IMR-90 (cell line): ENCODE data around the gene CSNK2A1. TPM values are rescaled to one million over a fixed set of nuclear protein-coding genes. Genes with fewer than 3 reads are reported as not detected.
A peak's percentile ranks its signal among the peaks of the same experiment; 100 is the strongest.

Experiments used
- ATAC-seq: fragments of 200-7000 bp; cut with Tn5 transposase; 2 replicates; pipeline ENCODE4 v1.9.1; 2020; ENCODE audit warnings: low read depth, mild to moderate bottlenecking, moderate library complexity
- BruUV-seq: library from RNA; stranded (reverse); fragments of 400-500 nt; replicated peaks from 2 replicates; lab custom pipeline; 2021; lab: Mats Ljungman, UMichigan
- CTCF ChIA-PET: fragments of 300-600 bp; formaldehyde crosslinking; extraction: SDS; loops from one replicate; lab custom pipeline; 2021; ENCODE audit warnings: antibody characterized with exemption; lab: Yijun Ruan, JAX
- POLR2A ChIA-PET: fragments of 300-600 bp; sonication (Branson Sonifier 250); formaldehyde crosslinking; loops from one replicate; lab custom pipeline; 2022; ENCODE audit warnings: antibody characterized with exemption; ENCODE audit not compliant: unreplicated experiment; lab: Charles Lee
- DNase-seq: peaks from one replicate; pipeline ENCODE4 v3.0.0; 2013
- H2AFZ ChIP-seq: replicated peaks from 2 replicates; pipeline ENCODE3; 2013; ENCODE audit warnings: low read length, mild to moderate bottlenecking; ENCODE audit not compliant: poor library complexity
- H2AK5ac ChIP-seq: 2 replicates; pipeline ENCODE4 v1.6.1; 2013; ENCODE audit warnings: low read depth, low read length, inconsistent platforms
- H2AK9ac ChIP-seq: replicated peaks from 2 replicates; pipeline ENCODE3; 2013; ENCODE audit warnings: mild to moderate bottlenecking, low read depth, low read length, moderate library complexity; ENCODE audit not compliant: poor library complexity
- H2BK120ac ChIP-seq: 2 replicates; pipeline ENCODE4 v1.6.1; 2013; ENCODE audit warnings: low read depth, low read length, inconsistent platforms
- H2BK15ac ChIP-seq: 3 replicates; pipeline ENCODE4 v1.6.1; 2013; ENCODE audit warnings: low read depth, low read length, inconsistent platforms
- H2BK20ac ChIP-seq: 2 replicates; pipeline ENCODE4 v1.6.1; 2013; ENCODE audit warnings: low read depth, mild to moderate bottlenecking, inconsistent platforms, low read length, moderate library complexity
- H2BK5ac ChIP-seq: 2 replicates; pipeline ENCODE4 v1.6.1; 2013; ENCODE audit warnings: mild to moderate bottlenecking, low read depth, low read length, inconsistent platforms; ENCODE audit not compliant: poor library complexity, severe bottlenecking
- H3K14ac ChIP-seq: replicated peaks from 2 replicates; pipeline ENCODE4 v1.6.1; 2013; ENCODE audit warnings: low read depth, low read length, inconsistent platforms
- H3K18ac ChIP-seq: 2 replicates; pipeline ENCODE4 v1.6.1; 2013; ENCODE audit warnings: low read depth, low read length, control low read depth
- H3K23ac ChIP-seq: 2 replicates; pipeline ENCODE4 v1.6.1; 2013; ENCODE audit warnings: low read depth, low read length, inconsistent platforms
- H3K27ac ChIP-seq: 2 replicates; pipeline ENCODE4 v1.5.1; 2013; ENCODE audit warnings: mild to moderate bottlenecking, control low read depth, low read length; ENCODE audit not compliant: insufficient read depth
- H3K27me3 ChIP-seq: 2 replicates; pipeline ENCODE4 v1.6.1; 2013; ENCODE audit warnings: low read length; ENCODE audit not compliant: control insufficient read depth, insufficient read depth
- H3K36me3 ChIP-seq: 2 replicates; pipeline ENCODE4 v1.6.1; 2013; ENCODE audit warnings: low read length, mixed read lengths; ENCODE audit not compliant: control insufficient read depth, insufficient read depth
- H3K4ac ChIP-seq: 2 replicates; pipeline ENCODE4 v1.6.1; 2013; ENCODE audit warnings: low read depth, low read length, inconsistent platforms
- H3K4me1 ChIP-seq: 2 replicates; pipeline ENCODE4 v1.6.1; 2013; ENCODE audit warnings: low read length, mixed read lengths; ENCODE audit not compliant: control insufficient read depth, insufficient read depth
- H3K4me2 ChIP-seq: 2 replicates; pipeline ENCODE4 v1.6.1; 2013; ENCODE audit warnings: low read depth, mild to moderate bottlenecking, control low read depth, low read length, moderate library complexity
- H3K4me3 ChIP-seq: 2 replicates; pipeline ENCODE4 v1.5.1; 2013; ENCODE audit warnings: low read depth, mild to moderate bottlenecking, control low read depth, low read length, moderate library complexity; ENCODE audit not compliant: insufficient read depth
- H3K56ac ChIP-seq: 2 replicates; pipeline ENCODE4 v1.6.1; 2013; ENCODE audit warnings: low read length, inconsistent platforms; ENCODE audit not compliant: insufficient read depth; ENCODE audit errors: extremely low read depth
- H3K79me1 ChIP-seq, 2 experiments: 2 replicates each; pipeline ENCODE4 v1.6.1; 2013; ENCODE audit warnings: low read length in 2 of 2, inconsistent platforms in 1 of 2, low read depth in 1 of 2
- H3K9ac ChIP-seq: 2 replicates; pipeline ENCODE4 v1.6.1; 2013; ENCODE audit warnings: low read depth, low read length, control low read depth
- H3K9me1 ChIP-seq: 2 replicates; pipeline ENCODE4 v1.6.1; 2013; ENCODE audit warnings: low read length, inconsistent platforms; ENCODE audit not compliant: insufficient read depth
- H3K9me3 ChIP-seq: 2 replicates; pipeline ENCODE4 v1.6.1; 2013; ENCODE audit warnings: low read length; ENCODE audit not compliant: control insufficient read depth, insufficient read depth
- H4K20me1 ChIP-seq: 2 replicates; pipeline ENCODE4 v1.6.1; 2013; ENCODE audit warnings: low read length, inconsistent platforms; ENCODE audit not compliant: insufficient read depth
- H4K5ac ChIP-seq: 2 replicates; pipeline ENCODE4 v1.6.1; 2013; ENCODE audit warnings: mild to moderate bottlenecking, low read depth, low read length, control low read depth
- H4K8ac ChIP-seq, 2 experiments: 2 replicates each; pipeline ENCODE4 v1.6.1; 2013; ENCODE audit warnings: low read depth in 2 of 2, low read length in 2 of 2, control low read depth in 1 of 2, inconsistent platforms in 1 of 2
- H4K91ac ChIP-seq: 2 replicates; pipeline ENCODE4 v1.6.1; 2013; ENCODE audit warnings: low read depth, low read length, inconsistent platforms; ENCODE audit not compliant: insufficient read depth
- BHLHE40 ChIP-seq: fragments of 150-350 bp; IDR thresholded peaks from 2 replicates; pipeline ENCODE4 v1.6.1; 2016; ENCODE audit warnings: mild to moderate bottlenecking, low read depth, low read length
- CEBPB ChIP-seq: IDR thresholded peaks from 2 replicates; pipeline ENCODE4 v1.6.1; 2012; ENCODE audit warnings: low read depth, low read length, improper control_type of control experiment
- CHD1 ChIP-seq: IDR thresholded peaks from 2 replicates; pipeline ENCODE4 v1.6.1; 2012; ENCODE audit warnings: low read depth, low read length, improper control_type of control experiment
- ELK1 ChIP-seq: fragments of 150-350 bp; IDR thresholded peaks from 2 replicates; pipeline ENCODE4 v1.6.1; 2016; ENCODE audit warnings: low read depth, mild to moderate bottlenecking, low read length, moderate library complexity, borderline replicate concordance
- FOS ChIP-seq: fragments of 150-350 bp; IDR thresholded peaks from 2 replicates; pipeline ENCODE4 v1.6.1; 2016; ENCODE audit warnings: low read depth, low read length
- MAFK ChIP-seq: IDR thresholded peaks from 2 replicates; pipeline ENCODE4 v1.6.1; 2012; ENCODE audit warnings: low read depth, low read length, improper control_type of control experiment
- MXI1 ChIP-seq: IDR thresholded peaks from 2 replicates; pipeline ENCODE4 v1.6.1; 2012; ENCODE audit warnings: low read depth, mild to moderate bottlenecking, low read length, moderate library complexity, borderline replicate concordance
- NFE2L2 ChIP-seq: fragments of 150-350 bp; IDR thresholded peaks from 2 replicates; pipeline ENCODE4 v1.6.1; 2016; ENCODE audit warnings: low read depth, mild to moderate bottlenecking, low read length
- POLR2A ChIP-seq: IDR thresholded peaks from 2 replicates; pipeline ENCODE4 v1.6.1; 2012; ENCODE audit warnings: mild to moderate bottlenecking, low read depth, low read length
- WGBS, 2 experiments: methylation state at CpG; one replicate each; pipeline versions ENCODE4 v1.1.5 to v1.1.7; 2013; ENCODE audit warnings: missing lambda C conversion rate in 2 of 2; ENCODE audit not compliant: insufficient read length in 1 of 2; ENCODE audit errors: extremely low coverage in 2 of 2; 5-methylcytosine and 5-hydroxymethylcytosine counted together
- dilution Hi-C: fragments of 300-500 bp; cut with HindIII; formaldehyde crosslinking; loops from one replicate; pipeline ENCODE4 v1.14.3; 2018; ENCODE audit warnings: low sequenced_read_pairs; ENCODE audit not compliant: unreplicated experiment
- in situ Hi-C: fragments of 300-500 bp; cut with MboI; formaldehyde crosslinking; loops from 3 replicates; pipeline ENCODE4 v1.14.3; 2019; ENCODE audit warnings: low sequenced_read_pairs, inconsistent platforms, mixed read lengths
- intact Hi-C: fragments of 100-400 bp; cut with micrococcal nuclease; formaldehyde crosslinking; loops from 2 replicates; pipeline ENCODE4 v1.10.0; 2022
- polyA plus RNA-seq, 3 experiments: library from polyadenylated mRNA; depleted of rRNA; stranded (reverse); fragments of >200 nt; gene quantifications; 2 replicates each; pipeline ENCODE4 v1.2.3, GENCODE V29; 2012; ENCODE audit warnings: low replicate concordance in 1 of 3
- total RNA-seq: library from RNA; depleted of rRNA; stranded (reverse); fragments of >200 nt; gene quantifications from 2 replicates; pipeline ENCODE4 v1.2.3, GENCODE V29; 2012

Gene CSNK2A1
- total and polyA plus RNA-seq, 2 of the 4 experiments (the other 2 are of a cell fraction) = 86.3 to 151 TPM

DNA sequence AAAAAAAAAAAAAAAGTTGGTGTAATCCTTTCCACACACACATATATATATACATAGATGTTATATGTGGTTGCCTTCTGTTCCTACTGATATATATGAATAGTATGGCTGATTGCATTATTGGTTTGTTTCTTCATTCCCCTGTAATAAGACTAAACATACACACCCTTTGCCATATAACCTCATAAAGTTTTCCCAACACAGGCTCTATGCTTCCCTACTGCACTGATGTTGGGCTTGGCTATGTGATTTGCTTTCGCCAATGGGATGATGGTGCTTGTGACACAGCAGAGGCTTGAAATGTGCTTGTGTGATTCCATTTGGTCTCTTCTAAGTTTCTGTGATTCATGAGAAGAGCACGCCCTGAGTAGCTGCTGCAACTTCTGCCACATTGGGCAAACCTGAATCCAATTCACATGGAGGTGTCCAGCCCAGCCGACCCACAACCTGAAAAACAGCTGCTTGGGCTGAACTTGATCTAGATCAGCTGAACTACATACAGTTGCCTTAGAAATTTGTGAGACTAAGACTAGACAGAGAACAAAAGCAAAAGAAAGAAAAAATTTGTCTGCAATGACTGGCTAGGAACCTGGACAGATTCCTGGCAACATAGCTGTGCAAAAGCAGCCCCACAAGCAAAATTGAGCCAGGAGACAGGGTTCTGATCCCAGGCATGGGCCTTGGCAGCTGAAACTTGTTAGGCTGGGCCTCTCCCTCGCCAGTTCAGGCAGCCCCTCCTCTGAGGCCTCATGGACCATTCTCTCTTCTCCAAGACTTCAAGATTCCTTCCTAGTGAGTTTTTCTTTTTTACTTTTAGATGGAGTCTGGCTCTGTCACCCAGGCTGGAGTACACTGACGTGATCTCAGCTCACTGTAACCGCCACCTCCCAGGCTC, 67.9 kb downstream of the CSNK2A1 start (continued):
- no peak for TF ChIP-seq CHD1

DNA sequence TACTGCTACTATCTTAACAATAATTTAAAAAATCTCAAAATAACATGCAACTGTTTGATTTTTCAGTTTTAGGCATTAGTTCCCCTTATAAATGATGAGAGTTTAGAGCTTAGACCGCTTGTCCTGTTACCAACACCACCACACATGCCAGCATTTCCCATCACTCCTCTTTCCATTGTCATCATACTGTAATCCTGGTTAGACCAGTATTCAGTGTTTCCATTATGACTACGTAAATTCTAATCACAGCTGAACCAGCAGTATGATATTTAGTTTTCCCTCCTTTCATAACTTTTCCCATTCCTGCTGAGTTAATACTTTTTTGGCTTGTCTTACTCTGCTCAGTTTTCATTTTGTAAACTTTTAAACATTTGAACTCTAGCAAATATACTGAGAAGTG, 69.0 kb downstream of the CSNK2A1 start:
- Histone ChIP-seq H2AFZ (no peak overlapping the region), H3K9me3 (no peaks in the 10 kb centered on the region), H3K4me3 (no peak overlapping the region), H3K9ac (no peak overlapping the region), H2BK20ac (no peak overlapping the region), H3K14ac (no peak overlapping the region), H3K27ac (no peak overlapping the region), H2AK5ac (no peak overlapping the region), H3K4ac (no peak overlapping the region), H4K5ac (no peak overlapping the region), H2BK120ac (no peak overlapping the region), H2AK9ac (no peak overlapping the region), H2BK5ac (no peak overlapping the region), H4K91ac (no peak overlapping the region), H2BK15ac (no peak overlapping the region), H3K27me3 (no peaks in the 10 kb centered on the region), H3K79me1 (peaks cover 0 to 22% of the 10 kb centered on the region in 2 experiments; a peak in 2 of 4 replicates), H3K4me1 (peaks cover 10% of the 10 kb centered on the region), H3K9me1 (peaks cover 18% of the 10 kb centered on the region), H3K23ac (no peak overlapping the region), H4K8ac (no peak overlapping the region), H3K36me3 (peaks cover 11% of the 10 kb centered on the region), H4K20me1 (peaks cover 9% of the 10 kb centered on the region), H3K4me2 (no peak overlapping the region), H3K18ac (no peak overlapping the region), H3K56ac (no peak overlapping the region)
- dilution Hi-C loops = no loop called here
- ATAC-seq (peak; percentile 18; the same call in 1 of the 2 replicates), DNase-seq (peak; percentile 29)
- intact Hi-C loops = no loop called here
- CTCF ChIA-PET = no interaction called here
- WGBS, 2 experiments = no CpG with 5 or more reads among the region's 2 CpGs
- TF ChIP-seq CHD1 (no peak), NFE2L2 (no peak), MAFK (no peak), POLR2A (no peak), FOS (no peak), MXI1 (no peak), BHLHE40 (no peak), CEBPB (no peak), ELK1 (no peak)
- in situ Hi-C loops = no loop called here
- POLR2A ChIA-PET = no interaction called here
- BruUV-seq = no TSS peak
